ENCODE results near the gene PRKG1. TPM values are rescaled to one million over a fixed set of nuclear protein-coding genes. Genes with fewer than 3 reads are reported as not detected.

PRKG1 gene
- total RNA-seq, 1 experiment from 2014 or later: 16.5 TPM

DNA sequence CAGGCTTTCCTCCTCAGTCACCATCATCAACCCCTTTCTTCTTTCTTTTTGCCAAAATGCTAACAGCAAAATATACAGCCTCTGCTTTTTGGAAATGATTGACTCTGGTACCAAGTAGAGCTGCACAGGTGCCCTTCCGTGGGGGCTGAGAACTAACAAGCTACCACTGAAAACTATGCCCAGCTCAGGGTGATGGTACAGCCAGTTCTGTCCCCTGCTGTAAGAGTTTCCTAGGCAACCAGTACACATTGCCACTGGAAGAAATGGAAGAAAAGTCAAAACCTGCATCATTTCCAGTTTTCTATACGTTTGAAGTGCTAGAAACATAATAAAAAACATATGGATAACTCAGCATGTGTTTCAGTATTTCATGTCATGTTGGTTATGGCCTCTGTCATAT lies 297.5 kb downstream of the PRKG1 start:
- Mint-ChIP-seq H3K9me3 (no peaks in the 10 kb centered on the region), H3K4me1 (peaks cover 45% of the 10 kb centered on the region), H3K27ac (no peak overlapping the region), H3K27me3 (ENCODE audit: low read depth) (no peaks in the 10 kb centered on the region; the same call in 1 of the 2 replicates), H3K36me3 (no peaks in the 10 kb centered on the region), H3K4me3 (no peak overlapping the region)
- no peak for TF ChIP-seq RORB (CRISPR knock-in tag; IDR thresholded peaks at IDR 0.05)
- TF ChIP-seq, protein P1, sequence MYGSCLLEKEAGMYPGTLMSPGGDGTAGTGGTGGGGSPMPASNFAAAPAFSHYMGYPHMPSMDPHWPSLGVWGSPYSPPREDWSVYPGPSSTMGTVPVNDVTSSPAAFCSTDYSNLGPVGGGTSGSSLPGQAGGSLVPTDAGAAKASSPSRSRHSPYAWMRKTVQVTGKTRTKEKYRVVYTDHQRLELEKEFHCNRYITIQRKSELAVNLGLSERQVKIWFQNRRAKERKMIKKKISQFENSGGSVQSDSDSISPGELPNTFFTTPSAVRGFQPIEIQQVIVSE (CRISPR knock-in tag; IDR thresholded peaks at IDR 0.05; ENCODE audit: borderline replicate concordance): no peak
- no peak for TF ChIP-seq CBFB (CRISPR knock-in tag; IDR thresholded peaks at IDR 0.05; ENCODE audit: low read depth)
- no peak for TF ChIP-seq TCF7 (CRISPR knock-in tag; IDR thresholded peaks at IDR 0.05; ENCODE audit: low read depth)
- no peak for TF ChIP-seq ZNF317 (CRISPR knock-in tag; IDR thresholded peaks at IDR 0.05; ENCODE audit: borderline replicate concordance, low read depth)
- TF ChIP-seq, protein P2, sequence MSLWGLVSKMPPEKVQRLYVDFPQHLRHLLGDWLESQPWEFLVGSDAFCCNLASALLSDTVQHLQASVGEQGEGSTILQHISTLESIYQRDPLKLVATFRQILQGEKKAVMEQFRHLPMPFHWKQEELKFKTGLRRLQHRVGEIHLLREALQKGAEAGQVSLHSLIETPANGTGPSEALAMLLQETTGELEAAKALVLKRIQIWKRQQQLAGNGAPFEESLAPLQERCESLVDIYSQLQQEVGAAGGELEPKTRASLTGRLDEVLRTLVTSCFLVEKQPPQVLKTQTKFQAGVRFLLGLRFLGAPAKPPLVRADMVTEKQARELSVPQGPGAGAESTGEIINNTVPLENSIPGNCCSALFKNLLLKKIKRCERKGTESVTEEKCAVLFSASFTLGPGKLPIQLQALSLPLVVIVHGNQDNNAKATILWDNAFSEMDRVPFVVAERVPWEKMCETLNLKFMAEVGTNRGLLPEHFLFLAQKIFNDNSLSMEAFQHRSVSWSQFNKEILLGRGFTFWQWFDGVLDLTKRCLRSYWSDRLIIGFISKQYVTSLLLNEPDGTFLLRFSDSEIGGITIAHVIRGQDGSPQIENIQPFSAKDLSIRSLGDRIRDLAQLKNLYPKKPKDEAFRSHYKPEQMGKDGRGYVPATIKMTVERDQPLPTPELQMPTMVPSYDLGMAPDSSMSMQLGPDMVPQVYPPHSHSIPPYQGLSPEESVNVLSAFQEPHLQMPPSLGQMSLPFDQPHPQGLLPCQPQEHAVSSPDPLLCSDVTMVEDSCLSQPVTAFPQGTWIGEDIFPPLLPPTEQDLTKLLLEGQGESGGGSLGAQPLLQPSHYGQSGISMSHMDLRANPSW (CRISPR knock-in tag; conservative IDR thresholded peaks at IDR 0.05; ENCODE audit: low read depth): no peak
- TF ChIP-seq ERG (CRISPR knock-in tag; IDR thresholded peaks at IDR 0.05): no peak
- TF ChIP-seq TEAD1 (CRISPR knock-in tag; IDR thresholded peaks at IDR 0.05): no peak
- no peak for TF ChIP-seq IRF1 (CRISPR knock-in tag; IDR thresholded peaks at IDR 0.05)
- no peak for TF ChIP-seq NR1H2 (CRISPR knock-in tag; IDR thresholded peaks at IDR 0.05)
- TF ChIP-seq FOXJ3 (CRISPR knock-in tag; IDR thresholded peaks at IDR 0.05; ENCODE audit: borderline replicate concordance): no peak
- TF ChIP-seq, protein P3, sequence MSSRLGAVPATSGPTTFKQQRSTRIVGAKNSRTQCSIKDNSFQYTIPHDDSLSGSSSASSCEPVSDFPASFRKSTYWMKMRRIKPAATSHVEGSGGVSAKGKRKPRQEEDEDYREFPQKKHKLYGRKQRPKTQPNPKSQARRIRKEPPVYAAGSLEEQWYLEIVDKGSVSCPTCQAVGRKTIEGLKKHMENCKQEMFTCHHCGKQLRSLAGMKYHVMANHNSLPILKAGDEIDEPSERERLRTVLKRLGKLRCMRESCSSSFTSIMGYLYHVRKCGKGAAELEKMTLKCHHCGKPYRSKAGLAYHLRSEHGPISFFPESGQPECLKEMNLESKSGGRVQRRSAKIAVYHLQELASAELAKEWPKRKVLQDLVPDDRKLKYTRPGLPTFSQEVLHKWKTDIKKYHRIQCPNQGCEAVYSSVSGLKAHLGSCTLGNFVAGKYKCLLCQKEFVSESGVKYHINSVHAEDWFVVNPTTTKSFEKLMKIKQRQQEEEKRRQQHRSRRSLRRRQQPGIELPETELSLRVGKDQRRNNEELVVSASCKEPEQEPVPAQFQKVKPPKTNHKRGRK (CRISPR knock-in tag; IDR thresholded peaks at IDR 0.05; ENCODE audit: borderline replicate concordance): no peak
- TF ChIP-seq ATF6 (CRISPR knock-in tag; IDR thresholded peaks at IDR 0.05): no peak
- TF ChIP-seq MLX (CRISPR knock-in tag; IDR thresholded peaks at IDR 0.05): no peak
- no peak for TF ChIP-seq ETV6 (CRISPR knock-in tag; IDR thresholded peaks at IDR 0.05)
- ATAC-seq: no peak
- POLR2A ChIA-PET: no interaction called here
- no peak for DNase-seq (ENCODE audit: low spot score)
- CTCF ChIA-PET: interaction anchor here (1.4 kb wide), 1 partner anchor 18 kb away, joined by 7 read pairs; no protein-coding TSS in a partner anchor

- Mint-ChIP-seq H3K27ac (no peak overlapping the region), H3K4me1 (peaks cover 19% of the 10 kb centered on the region), H3K4me3 (no peak overlapping the region), H3K9me3 (no peaks in the 10 kb centered on the region), H3K27me3 (ENCODE audit: low read depth) (no peaks in the 10 kb centered on the region; the same call in 1 of the 2 replicates), H3K36me3 (no peaks in the 10 kb centered on the region)
- DNase-seq (ENCODE audit: low spot score): no peak
- no peak for ATAC-seq
- POLR2A ChIA-PET: no interaction called here
- CTCF ChIA-PET: interaction anchor here (1.7 kb wide), 1 partner anchor 14 kb away, joined by 4 read pairs; no protein-coding TSS in a partner anchor
- TF ChIP-seq ZNF138 (CRISPR knock-in tag; conservative IDR thresholded peaks at IDR 0.05) (no peak), ZMAT4 (CRISPR knock-in tag; IDR thresholded peaks at IDR 0.05) (no peak), ZNF317 (CRISPR knock-in tag; IDR thresholded peaks at IDR 0.05; ENCODE audit: borderline replicate concordance, low read depth) (no peak), EMX1 (CRISPR knock-in tag; IDR thresholded peaks at IDR 0.05) (no peak), HMGA2 (CRISPR knock-in tag; IDR thresholded peaks at IDR 0.05) (no peak), GRHL2 (CRISPR knock-in tag; IDR thresholded peaks at IDR 0.05; ENCODE audit: insufficient replicate concordance, severe bottlenecking) (no peak), IRF2 (CRISPR knock-in tag; IDR thresholded peaks at IDR 0.05; ENCODE audit: borderline replicate concordance, low read depth) (no peak), JAZF1 (CRISPR knock-in tag; IDR thresholded peaks at IDR 0.05) (no peak), CBFB (CRISPR knock-in tag; IDR thresholded peaks at IDR 0.05; ENCODE audit: low read depth) (no peak), ESRRA (CRISPR knock-in tag; IDR thresholded peaks at IDR 0.05; ENCODE audit: borderline replicate concordance) (no peak)
Observed at GRCh38 chr10:51375790-51376189, 301.5 kb downstream of the PRKG1 start.

All from WTC11 (cell line).